GM21717 (cell line): ENCODE data around the gene IQSEC3.

Source experiments
- ATAC-seq: cut with Tn5 transposase; IDR thresholded peaks from one replicate; pipeline ENCODE4 v1.9.1; 2021; ENCODE audit warnings: mild to moderate bottlenecking, moderate library complexity; ENCODE audit not compliant: unreplicated experiment

IQSEC3 gene

GRCh38 chr12:138171-138897 lies 71.8 kb downstream of the IQSEC3 start:
- ATAC-seq, result no peak

DNA sequence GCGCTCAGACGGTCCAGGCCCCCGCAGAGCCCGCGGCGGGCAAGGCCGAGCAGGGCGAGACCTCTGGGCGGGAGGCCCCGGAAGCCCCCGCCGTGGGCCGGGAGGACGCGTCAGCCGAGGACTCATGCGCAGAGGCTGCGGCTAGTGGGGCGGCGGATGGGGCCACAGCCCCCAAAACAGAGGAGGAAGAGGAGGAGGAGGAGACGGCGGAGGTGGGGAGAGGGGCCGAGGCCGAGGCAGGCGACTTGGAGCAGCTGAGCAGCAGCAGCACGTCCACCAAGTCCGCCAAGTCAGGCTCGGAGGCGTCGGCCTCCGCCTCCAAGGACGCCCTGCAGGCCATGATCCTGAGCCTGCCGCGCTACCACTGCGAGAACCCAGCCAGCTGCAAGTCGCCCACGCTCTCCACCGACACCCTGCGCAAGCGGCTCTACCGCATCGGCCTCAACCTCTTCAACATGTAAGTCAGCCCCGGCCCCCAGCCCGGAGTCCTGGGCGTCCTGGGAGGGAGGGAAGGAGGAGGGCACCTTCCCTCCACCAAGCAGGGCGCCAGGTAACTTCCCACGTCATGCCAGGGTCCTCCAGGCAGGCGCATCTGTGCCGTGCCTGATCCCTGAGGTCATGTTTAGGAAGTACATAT lies 72.4 kb downstream of the IQSEC3 start:
- no peak for ATAC-seq

DNA sequence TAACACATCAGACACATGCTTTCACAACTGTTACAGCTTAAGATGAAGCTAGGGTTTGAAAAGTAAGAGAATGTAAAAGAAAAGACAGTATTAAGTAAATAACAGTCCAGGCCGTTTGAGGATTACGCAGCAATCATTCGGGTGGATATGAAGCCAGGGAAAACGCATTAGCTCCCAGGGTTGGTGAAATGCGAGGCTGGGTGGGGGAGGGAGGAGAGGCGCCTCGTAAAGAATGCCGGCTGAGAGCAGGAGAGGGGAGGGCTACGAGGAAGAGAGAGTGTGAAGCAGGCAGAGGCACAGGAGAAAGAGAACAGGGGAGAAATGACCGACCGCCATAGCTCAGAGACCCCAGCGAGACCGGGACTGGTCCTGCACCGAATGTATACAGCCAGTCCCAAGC lies 73.0 kb downstream of the IQSEC3 start:
- no peak for ATAC-seq

GRCh38 chr12:140162-140561 lies 73.6 kb downstream of the IQSEC3 start:
- ATAC-seq, result no peak

- no peak for ATAC-seq
Measured at GRCh38 chr12:143964-144649, 77.5 kb downstream of the IQSEC3 start.

GRCh38 chr12:144650-145284 lies 78.2 kb downstream of the IQSEC3 start:
- ATAC-seq, result no peak

- ATAC-seq, result no peak
Measured at GRCh38 chr12:145369-145960, 78.9 kb downstream of the IQSEC3 start.

DNA sequence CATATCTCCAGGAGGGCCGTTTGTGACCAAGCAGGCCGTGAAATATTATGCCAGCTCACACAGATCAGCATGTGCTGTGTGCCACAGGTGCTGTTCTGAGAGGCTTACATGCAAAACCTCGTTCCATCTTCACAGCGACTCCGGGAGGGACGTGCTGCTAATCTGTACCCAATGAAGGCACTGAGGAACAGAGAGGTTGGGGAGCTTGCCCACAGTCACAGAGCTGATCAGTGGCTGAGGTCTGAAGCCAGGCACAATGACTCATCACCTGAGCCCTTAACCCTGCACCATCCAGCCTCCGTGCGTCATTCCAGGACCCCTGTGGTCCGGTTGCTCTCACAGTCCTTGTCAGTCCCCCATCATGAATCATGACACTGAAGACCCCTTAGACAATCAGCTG lies 80.7 kb downstream of the IQSEC3 start:
- ATAC-seq, result no peak

GRCh38 chr12:148676-149416 lies 82.3 kb downstream of the IQSEC3 start:
- no peak for ATAC-seq

DNA sequence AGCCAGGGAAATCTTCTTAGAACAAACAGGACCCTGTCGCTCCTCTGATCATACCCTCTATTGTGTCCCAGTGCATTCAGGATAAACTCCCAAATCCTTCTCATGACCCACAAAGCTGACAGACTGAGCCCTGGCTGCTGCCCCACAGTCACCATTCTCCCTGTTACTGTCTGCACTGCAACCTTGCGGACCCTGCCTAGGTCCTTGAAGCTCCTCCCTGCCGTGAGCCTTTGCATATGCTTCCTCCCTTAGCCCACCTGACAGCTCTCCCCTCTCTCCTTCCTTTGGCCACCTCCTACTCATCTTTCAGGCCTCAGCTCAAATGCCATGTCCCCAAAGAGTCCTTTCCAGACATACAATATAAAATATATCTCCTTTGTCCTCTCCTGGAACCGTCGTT lies 85.0 kb downstream of the IQSEC3 start:
- no peak for ATAC-seq

DNA sequence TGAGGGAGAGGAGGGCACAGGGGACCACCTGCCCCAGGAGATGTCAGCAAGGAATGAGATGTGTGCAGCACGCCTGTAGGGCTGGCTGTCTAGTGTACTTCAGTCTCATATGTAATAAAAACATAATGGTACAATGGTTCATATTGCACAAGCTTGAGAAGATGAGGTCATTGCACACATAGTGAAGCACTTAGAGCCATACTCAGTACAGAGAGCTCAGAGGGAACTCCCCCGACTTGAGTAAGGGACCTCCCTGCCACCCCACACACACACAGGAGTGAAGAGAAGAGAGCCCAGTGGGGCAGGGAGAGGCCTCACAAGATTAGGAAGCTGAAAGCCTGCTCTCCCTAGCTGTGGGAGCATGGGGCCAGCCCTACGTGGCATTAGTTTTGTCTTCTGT lies 85.9 kb downstream of the IQSEC3 start:
- ATAC-seq, result no peak

DNA sequence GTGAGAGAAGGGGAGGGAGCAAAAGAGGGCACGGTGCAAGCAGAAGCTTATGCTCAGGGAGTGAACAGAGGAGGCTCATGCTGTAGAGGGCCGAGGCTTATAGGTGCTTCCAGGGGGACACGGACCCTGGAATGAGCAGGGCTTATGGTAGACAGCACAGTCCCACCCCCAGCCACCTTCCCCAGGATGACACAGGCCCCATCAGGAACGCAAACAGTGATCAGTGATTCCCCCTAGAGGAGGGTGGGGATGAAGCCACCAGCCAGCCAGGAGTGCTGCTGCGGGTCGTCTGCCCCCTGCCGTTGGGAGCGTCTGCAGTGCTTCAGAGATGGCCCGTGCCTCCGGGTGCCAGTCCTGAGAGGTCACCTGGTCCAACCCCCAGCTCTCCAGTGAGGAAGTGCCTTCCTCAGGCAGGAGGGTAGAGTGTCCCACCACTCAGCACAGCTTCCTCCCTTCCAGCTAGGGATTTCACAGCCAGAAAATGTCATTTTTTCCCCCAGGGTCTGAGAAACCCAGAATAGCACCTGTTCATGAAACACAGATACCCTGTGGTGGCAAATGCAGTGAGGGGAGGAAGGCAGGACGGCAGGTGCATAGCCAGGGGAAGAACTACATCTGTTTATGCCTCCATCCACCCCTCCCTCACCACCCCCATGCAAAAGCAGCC lies 86.6 kb downstream of the IQSEC3 start:
- ATAC-seq, result no peak

- no peak for ATAC-seq
Measured at GRCh38 chr12:154058-154457, 87.5 kb downstream of the IQSEC3 start.

DNA sequence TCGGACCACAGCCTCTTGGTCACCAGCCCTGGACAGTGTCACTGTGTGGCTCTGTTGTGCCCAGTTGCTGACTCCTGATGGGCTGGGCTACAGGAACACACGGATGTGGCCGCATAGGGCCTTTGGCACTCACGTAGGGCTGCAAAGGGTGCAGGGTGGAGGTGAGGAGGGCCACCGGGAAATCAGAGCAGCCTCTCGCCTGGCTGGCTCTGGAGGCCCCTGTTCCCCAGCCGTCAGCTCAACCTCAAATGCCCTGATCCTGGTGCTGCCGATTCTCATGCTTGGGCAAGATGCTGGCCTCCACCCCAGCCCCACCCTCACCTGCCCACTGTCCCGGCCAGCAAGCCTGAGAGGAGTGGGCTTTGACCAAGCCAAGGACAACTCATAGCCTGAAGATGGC lies 88.4 kb downstream of the IQSEC3 start:
- ATAC-seq, result no peak

GRCh38 chr12:155646-156045 lies 89.1 kb downstream of the IQSEC3 start:
- ATAC-seq, result no peak

DNA sequence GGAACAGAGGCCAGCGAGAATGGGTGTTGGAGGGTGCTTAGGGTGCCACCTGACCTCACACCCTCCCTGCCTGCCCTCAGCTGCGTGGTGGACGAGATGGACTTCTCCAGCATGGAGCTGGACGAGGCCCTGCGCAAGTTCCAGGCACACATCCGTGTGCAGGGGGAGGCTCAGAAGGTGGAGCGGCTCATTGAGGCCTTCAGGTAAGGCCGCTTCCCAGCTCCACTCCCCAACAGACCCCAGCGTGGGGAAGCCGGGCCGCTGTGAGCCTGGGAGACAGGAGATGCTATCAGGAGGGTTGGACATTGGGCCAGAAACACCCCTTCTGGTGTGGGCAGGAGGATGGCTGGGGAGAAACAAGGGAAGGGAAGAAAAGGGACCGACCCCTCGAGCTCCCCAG lies 90.4 kb downstream of the IQSEC3 start:
- ATAC-seq, result no peak

DNA sequence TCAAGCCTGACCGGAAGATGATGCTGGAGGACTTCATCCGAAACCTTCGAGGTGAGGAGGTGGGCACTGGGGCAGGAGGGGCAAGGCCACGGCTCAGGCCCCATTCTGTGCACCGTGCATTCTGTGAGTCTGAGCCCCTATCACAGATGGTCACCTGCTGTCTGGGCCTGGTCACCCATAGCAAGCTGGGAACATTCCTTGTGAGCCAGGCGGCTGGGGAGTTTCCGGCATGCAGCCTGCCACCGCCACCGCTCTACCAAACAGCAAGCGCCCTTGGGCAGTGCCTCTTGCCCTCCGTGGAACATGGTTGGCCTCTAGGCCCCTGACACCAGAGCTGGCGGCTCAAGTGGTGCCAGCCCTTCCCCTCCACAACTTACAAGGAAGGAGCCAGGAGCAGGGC lies 91.1 kb downstream of the IQSEC3 start:
- no peak for ATAC-seq

DNA sequence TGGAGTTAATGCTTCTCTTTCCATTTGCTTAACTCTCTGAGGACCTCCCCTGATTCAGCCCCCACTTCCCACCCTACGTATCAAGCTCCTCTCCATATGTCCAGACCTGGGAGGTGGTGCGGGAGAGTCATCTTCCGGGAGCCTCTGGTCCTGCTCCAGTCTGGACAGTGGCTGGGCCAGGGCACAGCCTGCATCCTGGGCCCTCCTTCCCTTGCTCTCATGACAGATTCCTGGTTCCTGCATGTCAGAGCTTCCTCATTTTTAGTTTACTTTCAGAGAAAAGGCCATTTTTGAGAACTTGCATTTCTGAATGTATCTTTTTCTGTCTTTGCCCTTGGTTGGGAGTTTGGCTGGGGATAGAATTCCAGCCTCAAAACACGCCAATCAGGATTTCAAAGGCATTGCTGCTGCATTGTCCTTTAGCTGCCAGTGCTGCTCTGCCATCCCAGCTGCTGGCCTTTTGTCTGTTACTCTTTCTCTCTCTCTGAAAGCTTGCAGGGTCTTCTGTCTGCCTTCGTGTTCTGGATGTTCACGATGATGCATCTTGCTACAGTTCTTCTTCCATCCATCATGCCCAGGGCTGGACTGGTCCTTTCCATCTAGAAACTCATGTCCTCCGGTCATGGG lies 92.7 kb downstream of the IQSEC3 start:
- ATAC-seq, result no peak

DNA sequence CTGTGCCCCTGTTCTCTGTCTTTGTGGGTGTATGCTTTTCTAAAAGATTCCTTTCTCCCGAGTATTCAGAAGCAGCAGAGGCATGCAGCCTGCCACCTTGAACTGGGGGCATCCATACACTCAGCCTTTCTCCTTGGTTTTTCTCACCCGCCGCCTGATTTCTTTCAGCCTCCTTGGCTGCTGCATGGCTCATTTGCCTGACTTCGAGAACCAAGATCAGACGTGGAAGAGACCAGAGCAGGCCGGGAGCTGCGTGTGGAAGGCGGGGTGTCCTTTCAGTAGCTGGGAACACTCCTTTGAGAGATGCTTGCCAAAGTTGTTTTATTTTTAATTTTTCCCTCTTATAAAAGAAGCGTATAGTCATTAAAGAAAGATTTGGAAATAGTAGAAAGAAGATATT lies 94.3 kb downstream of the IQSEC3 start:
- ATAC-seq, result no peak

DNA sequence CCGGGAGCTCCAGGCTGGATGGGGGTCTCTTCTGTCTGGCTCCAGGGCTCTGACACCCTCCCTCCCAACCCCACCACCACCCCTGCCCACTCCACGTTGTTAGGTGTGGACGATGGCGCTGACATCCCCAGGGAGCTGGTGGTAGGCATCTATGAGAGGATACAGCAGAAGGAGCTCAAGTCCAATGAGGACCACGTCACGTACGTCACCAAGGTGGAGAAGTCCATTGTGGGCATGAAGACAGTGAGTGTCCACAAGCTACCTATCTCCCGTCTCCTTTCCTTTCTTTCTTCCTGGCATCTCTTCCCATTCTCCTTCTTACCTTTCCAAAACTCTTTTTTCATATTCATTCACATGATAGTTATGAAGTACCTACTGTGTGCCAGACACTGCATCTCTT lies 95.3 kb downstream of the IQSEC3 start:
- no peak for ATAC-seq
